Ectodermal cell (in vitro differentiated cells): ENCODE data around the gene MYMX.
A peak's percentile ranks its signal among the peaks of the same experiment; 100 is the strongest.

Experiments used
- H3K27ac ChIP-seq: 2 replicates; pipeline ENCODE4 v1.7.0; 2013; ENCODE audit warnings: mild to moderate bottlenecking, low read depth, low read length; ENCODE audit not compliant: insufficient read depth, poor library complexity, severe bottlenecking
- H3K27me3 ChIP-seq: 2 replicates; pipeline ENCODE4 v1.7.0; 2013; ENCODE audit warnings: mild to moderate bottlenecking, low read length; ENCODE audit not compliant: insufficient read depth, control insufficient read depth, poor library complexity, severe bottlenecking
- H3K36me3 ChIP-seq: one replicate; pipeline ENCODE4 v1.7.0; 2013; ENCODE audit warnings: low read length; ENCODE audit not compliant: control insufficient read depth, insufficient read depth
- H3K4me1 ChIP-seq: one replicate; pipeline ENCODE4 v1.7.0; 2013; ENCODE audit warnings: low read length; ENCODE audit not compliant: control insufficient read depth, insufficient read depth
- H3K4me3 ChIP-seq: 2 replicates; pipeline ENCODE4 v1.7.0; 2013; ENCODE audit warnings: low read depth, low read length, control low read depth; ENCODE audit not compliant: insufficient read depth
- H3K9me3 ChIP-seq: 2 replicates; pipeline ENCODE4 v1.7.0; 2013; ENCODE audit warnings: mild to moderate bottlenecking, low read length, moderate library complexity; ENCODE audit not compliant: control insufficient read depth
- WGBS, 2 experiments: methylation state at CpG; one replicate each; pipeline ENCODE4 v1.1.7; 2013; ENCODE audit warnings: missing lambda C conversion rate in 2 of 2; 5-methylcytosine and 5-hydroxymethylcytosine counted together

Gene MYMX

GRCh38 chr6:44217332-44218143 is 812 bp downstream of the MYMX start:
- 46 to 51% methylated on average over 16 of the region's 16 CpGs for WGBS, 2 experiments
- Histone ChIP-seq H3K9me3 (no peaks in the 10 kb centered on the region), H3K4me1 (peaks cover 31% of the 10 kb centered on the region), H3K36me3 (no peaks in the 10 kb centered on the region), H3K27ac (no peak overlapping the region), H3K27me3 (no peaks in the 10 kb centered on the region), H3K4me3 (no peak overlapping the region)

- Histone ChIP-seq H3K36me3 (no peaks in the 10 kb centered on the region), H3K27ac (peak overlapping the region; percentile 92), H3K4me1 (peaks cover 41% of the 10 kb centered on the region), H3K4me3 (peak overlapping the region; percentile 42), H3K27me3 (no peaks in the 10 kb centered on the region), H3K9me3 (no peaks in the 10 kb centered on the region)
- WGBS, 2 experiments = 0% methylated on average over 45 of the region's 45 CpGs
Measured at GRCh38 chr6:44219053-44219814, 2.5 kb downstream of the MYMX start.

- H3K27me3 ChIP-seq = no peaks in the 10 kb centered on the region
- no peaks in the 10 kb centered on the region for H3K36me3 ChIP-seq
- peak overlapping the region; percentile 42 for H3K4me3 ChIP-seq
- H3K27ac ChIP-seq = peak overlapping the region; percentile 73
- no peaks in the 10 kb centered on the region for H3K9me3 ChIP-seq
- peaks cover 49% of the 10 kb centered on the region for H3K4me1 ChIP-seq
- WGBS, 2 experiments = 55 to 59% methylated on average over 27 to 28 of the region's 28 CpGs
Measured at GRCh38 chr6:44219815-44220784, 3.4 kb downstream of the MYMX start.

- Histone ChIP-seq H3K4me1 (peaks cover 55% of the 10 kb centered on the region), H3K36me3 (no peaks in the 10 kb centered on the region), H3K27ac (no peak overlapping the region), H3K9me3 (no peaks in the 10 kb centered on the region), H3K27me3 (no peaks in the 10 kb centered on the region), H3K4me3 (no peak overlapping the region)
- WGBS, 2 experiments = 92 to 95% methylated on average over 4 of the region's 4 CpGs
Measured at GRCh38 chr6:44220913-44221290, 4.2 kb downstream of the MYMX start.

- peaks cover 59% of the 10 kb centered on the region for H3K4me1 ChIP-seq
- H3K9me3 ChIP-seq = no peaks in the 10 kb centered on the region
- no peak overlapping the region for H3K4me3 ChIP-seq
- no peaks in the 10 kb centered on the region for H3K36me3 ChIP-seq
- no peak overlapping the region for H3K27ac ChIP-seq
- no peaks in the 10 kb centered on the region for H3K27me3 ChIP-seq
- WGBS, 2 experiments = 26 to 51% methylated on average over 4 of the region's 4 CpGs
Measured at GRCh38 chr6:44221291-44221960, 4.7 kb downstream of the MYMX start.

GRCh38 chr6:44221961-44222335 is 5.2 kb downstream of the MYMX start:
- Histone ChIP-seq H3K9me3 (no peaks in the 10 kb centered on the region), H3K36me3 (no peaks in the 10 kb centered on the region), H3K27ac (no peak overlapping the region), H3K4me1 (peaks cover 59% of the 10 kb centered on the region), H3K4me3 (no peak overlapping the region), H3K27me3 (no peaks in the 10 kb centered on the region)
- 66 to 87% methylated on average over 1 to 2 of the region's 2 CpGs for WGBS, 2 experiments

GRCh38 chr6:44222486-44223318 is 6.0 kb downstream of the MYMX start:
- H3K4me1 ChIP-seq = peaks cover 55% of the 10 kb centered on the region
- WGBS, 2 experiments = 6 to 9% methylated on average over 26 of the region's 26 CpGs
- no peaks in the 10 kb centered on the region for H3K36me3 ChIP-seq
- H3K4me3 ChIP-seq = peak overlapping the region; percentile 54
- H3K27ac ChIP-seq = no peak overlapping the region
- H3K9me3 ChIP-seq = no peaks in the 10 kb centered on the region
- H3K27me3 ChIP-seq = no peaks in the 10 kb centered on the region

GRCh38 chr6:44223319-44224028 is 6.7 kb downstream of the MYMX start, which contains the start of gene SLC29A1:
SLC29A1 (plus strand) TSS chr6:44223595; CDS start chr6:44227314, 3,719 bp downstream.
- Histone ChIP-seq H3K27me3 (no peaks in the 10 kb centered on the region), H3K4me1 (peaks cover 48% of the 10 kb centered on the region), H3K27ac (no peak within 1 kb of the TSS), H3K36me3 (no peaks in the 10 kb centered on the region), H3K9me3 (no peaks in the 10 kb centered on the region), H3K4me3 (peak within 1 kb of the TSS; percentile 54)
- WGBS, 2 experiments = 0% methylated on average over 73 of the region's 73 CpGs
